ENCODE measurements around the gene CLEC18A.
"Not testable (repeated sequence)": the region's sequence is repeated elsewhere in the genome, so short reads cannot be mapped to it uniquely, and the experiment has no call there.

The CLEC18A gene

DNA sequence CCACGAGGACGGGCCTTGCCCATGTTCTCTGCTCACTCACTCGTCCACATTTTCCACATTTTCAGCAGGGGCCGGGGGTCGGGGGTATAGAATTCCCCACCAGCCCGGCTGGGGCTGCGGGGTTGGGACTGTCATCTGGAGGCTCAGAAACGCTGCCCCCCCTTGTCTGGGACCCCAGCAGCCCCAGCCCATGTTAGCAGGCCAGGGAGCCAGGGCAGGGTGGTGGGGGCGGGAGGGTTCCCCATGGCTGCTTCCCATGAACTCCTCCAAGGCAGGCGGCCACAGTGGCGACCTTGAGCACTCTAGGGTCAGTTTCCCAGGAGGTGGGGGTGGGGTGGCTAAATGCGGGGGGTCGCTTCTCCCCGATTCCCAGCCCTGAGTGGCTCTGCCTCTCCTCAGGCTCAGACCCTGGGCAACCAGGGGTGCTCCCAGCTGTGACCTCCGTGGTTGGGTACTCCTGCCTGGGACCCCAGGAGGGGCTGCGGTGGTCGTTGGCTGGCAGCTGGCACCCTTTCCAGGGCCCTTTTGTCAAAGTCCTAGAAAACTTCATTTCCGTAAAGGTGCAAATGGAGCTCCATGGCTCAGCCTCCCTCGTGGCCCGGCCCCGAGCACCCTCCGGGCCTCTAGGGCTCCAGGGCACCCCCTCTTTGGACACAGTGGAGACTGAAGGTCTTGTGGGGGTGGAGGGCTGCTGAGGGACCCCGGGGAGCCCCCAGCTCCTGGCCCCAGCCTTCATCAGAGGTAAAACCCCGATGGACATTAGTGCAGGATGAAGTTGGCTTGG, 1.6 kb downstream of the CLEC18A start:
- DNase-seq: not testable (repeated sequence)

- DNase-seq: not testable (repeated sequence)
Measured at GRCh38 chr16:69954241-69954640, 3.1 kb downstream of the CLEC18A start.

GRCh38 chr16:69963312-69963711, 12.2 kb downstream of the CLEC18A start:
- DNase-seq: not testable (repeated sequence)

GRCh38 chr16:69964960-69965660, 14.0 kb downstream of the CLEC18A start:
- not testable (repeated sequence) for DNase-seq

GRCh38 chr16:69965661-69966054, 14.5 kb downstream of the CLEC18A start:
- not testable (repeated sequence) for DNase-seq

DNA sequence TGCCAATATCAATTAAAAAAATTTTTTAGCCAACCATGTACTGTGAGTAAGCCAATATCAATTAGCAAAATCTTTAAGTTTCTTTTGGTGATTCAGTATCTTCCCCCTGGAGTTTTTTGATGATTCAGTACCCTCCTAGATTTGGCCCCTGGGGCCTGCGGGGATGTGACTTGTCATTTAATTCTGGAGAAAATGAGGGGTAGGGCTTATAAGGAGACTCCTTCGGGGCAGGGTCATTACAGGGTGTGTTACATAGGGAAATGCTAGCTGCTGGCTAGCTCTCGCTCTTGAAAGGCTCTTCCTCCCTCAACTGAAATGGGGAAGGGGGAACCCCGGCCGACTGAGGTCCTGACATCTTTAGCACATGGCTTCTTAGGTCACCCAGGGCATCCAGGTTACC, 16.6 kb downstream of the CLEC18A start:
- not testable (repeated sequence) for DNase-seq

GRCh38 chr16:69968125-69968524, 17.0 kb downstream of the CLEC18A start:
- DNase-seq: not testable (repeated sequence)

GRCh38 chr16:69969657-69970056, 18.5 kb downstream of the CLEC18A start:
- DNase-seq: not testable (repeated sequence)

DNA sequence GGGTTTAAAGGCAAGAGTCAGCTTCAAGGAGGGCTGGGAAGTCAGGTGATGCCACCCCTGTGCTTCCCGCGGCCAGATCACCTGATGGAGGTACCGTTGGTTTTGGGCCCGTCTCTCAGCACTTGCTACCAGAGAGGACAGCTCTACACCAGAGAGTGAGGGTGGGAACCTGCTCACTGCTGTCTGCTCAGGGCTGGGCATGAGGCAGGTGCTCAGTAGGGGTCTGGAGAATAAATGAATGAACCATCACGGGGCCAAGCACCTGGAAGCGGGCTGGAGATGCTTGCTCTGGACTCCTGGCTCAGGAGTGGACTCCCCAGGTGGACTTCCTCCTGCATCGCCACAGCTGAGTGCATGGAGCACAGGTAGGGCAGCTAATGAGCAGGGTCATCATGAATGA, 21.0 kb downstream of the CLEC18A start:
- not testable (repeated sequence) for DNase-seq

DNA sequence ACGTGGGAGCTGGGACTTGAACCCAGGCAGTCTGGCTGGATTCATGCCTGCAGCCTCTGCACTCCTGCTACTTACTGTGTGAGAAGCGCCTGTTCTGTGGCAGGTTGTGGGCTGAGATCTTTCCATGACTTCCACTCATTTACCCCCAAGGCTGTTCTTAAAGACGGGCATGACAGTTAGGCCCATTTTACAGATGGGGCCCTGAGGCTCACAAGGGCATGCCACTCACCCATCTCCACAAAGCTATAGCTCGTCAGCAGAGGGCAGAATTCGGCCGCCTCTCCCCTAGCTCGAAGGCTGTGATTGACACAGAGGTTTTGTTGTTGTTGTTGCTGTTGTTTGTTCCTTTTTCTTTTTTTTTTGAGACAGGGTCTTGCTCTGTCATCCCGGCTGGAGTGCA, 21.8 kb downstream of the CLEC18A start:
- not testable (repeated sequence) for DNase-seq

DNA sequence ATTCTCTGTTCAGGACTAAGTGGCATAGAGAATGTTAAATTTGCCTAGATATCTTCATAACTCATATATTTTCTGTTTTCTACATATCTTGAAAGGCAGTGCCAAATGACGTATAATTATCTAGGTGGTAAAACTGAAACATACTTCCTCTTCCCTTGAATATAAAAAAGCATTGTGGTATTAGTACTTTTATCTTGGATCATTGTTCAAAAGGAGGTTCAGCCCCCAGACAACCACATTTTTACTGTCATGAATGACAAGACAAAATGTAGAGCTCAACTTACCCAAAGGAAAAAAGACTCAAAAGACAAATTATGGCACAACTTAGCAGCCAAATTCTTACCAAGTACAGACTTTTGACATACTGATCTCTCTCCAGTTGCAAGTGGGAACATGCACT, 34.1 kb downstream of the CLEC18A start:
- DNase-seq: not testable (repeated sequence)

DNA sequence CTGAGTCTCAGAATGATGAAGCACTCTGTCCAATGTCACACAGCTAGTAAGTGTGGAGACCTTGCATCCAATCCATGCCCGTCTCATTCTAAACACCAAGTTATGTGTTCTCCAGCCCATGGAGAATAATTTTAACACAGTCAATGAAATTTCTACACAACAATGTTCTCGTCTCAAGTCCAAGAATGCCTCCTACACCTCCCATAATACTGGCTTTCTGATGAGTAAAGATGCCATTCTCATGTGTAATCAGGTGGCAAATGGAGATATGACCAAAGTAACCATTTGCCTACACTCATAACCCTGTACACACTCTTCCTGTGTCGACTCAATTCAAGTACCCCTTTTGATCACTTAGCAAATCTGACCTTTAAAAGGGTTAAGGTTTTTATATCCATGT, 46.8 kb downstream of the CLEC18A start:
- DNase-seq: not testable (repeated sequence)

DNA sequence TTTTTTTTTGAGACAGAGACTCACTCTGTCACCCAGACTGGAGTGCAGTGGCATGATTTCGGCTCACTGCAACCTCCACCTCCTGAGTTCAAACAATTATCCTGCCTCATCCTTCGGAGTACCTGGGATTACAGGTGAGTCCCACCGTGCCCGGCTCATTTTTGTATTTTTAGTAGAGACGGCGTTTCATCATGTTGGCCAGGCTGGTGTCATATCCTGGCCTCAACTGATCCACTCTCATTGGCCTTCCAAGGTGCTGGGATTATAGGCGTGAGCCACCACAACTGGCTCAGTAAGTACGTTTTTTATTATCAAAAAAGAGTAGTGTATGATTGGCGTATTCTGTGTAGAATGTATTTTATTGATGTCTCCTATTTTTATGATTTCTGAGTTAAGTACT, 48.7 kb downstream of the CLEC18A start:
- DNase-seq: not testable (repeated sequence)

GRCh38 chr16:70003511-70003910, 52.4 kb downstream of the CLEC18A start:
- not testable (repeated sequence) for DNase-seq

GRCh38 chr16:70008604-70009003, 57.5 kb downstream of the CLEC18A start:
- not testable (repeated sequence) for DNase-seq

GRCh38 chr16:70010615-70011014, 59.5 kb downstream of the CLEC18A start:
- DNase-seq: not testable (repeated sequence)

DNA sequence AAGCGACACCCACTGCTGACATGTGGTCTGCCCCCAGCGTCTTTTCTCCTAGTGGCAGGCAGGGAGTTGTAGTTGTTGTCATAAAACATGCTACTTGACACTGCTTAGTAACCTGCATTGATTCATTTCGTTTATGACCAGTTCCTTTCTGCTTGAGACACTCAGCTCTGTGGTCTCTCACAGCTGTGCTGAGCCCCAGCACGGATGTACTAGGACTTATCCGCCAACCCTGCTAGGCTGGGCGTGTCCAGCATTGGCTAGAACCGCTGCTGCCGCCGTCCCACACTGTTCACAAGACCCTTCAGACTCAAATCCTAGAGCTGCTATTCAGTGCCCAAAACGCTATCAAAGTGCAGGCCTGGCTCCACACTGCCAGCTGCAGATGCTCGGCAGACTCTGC, 60.0 kb downstream of the CLEC18A start:
- not testable (repeated sequence) for DNase-seq

DNA sequence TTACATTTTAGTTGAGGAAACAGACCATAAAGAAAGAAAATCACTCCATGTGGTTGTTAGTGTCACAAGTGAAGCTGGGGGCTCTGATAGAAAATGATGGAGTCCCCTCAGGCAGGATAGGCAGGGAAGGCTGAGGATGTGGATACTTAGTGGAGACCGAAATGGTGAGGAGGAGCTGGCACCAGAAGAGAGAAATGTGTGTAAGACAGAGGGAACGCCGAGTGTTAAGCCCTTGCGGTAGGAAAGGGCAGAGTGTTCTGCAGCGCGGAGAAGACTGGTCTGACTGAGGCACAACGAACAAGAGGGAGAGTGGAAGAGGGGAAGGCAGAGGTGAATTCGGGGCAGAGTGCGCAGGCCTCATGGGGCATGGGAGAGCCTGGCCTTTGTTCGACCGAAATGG, 61.2 kb downstream of the CLEC18A start:
- not testable (repeated sequence) for DNase-seq

- DNase-seq: not testable (repeated sequence)
Measured at GRCh38 chr16:70012951-70013350, 61.8 kb downstream of the CLEC18A start.

Data from NCI-H524 (cell line).